ENCODE results near the gene TNFAIP8.
"Not testable (repeated sequence)": the region's sequence is repeated elsewhere in the genome, so short reads cannot be mapped to it uniquely, and the experiment has no call there.

TNFAIP8 gene

GRCh38 chr5:119435436-119436132 lies 79.8 kb downstream of the TNFAIP8 start:
- H3K4me3 ChIP-seq (ENCODE audit: low read depth, low read length): no peak overlapping the region
- POLR2A ChIA-PET: no interaction called here
- CTCF ChIA-PET: interaction anchor here (0.9 to 4.1 kb wide), 14 partner anchors 11 to 448 kb away, joined by 3 to 64 read pairs (median 8); partner anchors contain the start of genes DTWD2 and HSD17B4
- no peak for DNase-seq (ENCODE audit: low read depth, low spot score)
- TF ChIP-seq, protein P1, sequence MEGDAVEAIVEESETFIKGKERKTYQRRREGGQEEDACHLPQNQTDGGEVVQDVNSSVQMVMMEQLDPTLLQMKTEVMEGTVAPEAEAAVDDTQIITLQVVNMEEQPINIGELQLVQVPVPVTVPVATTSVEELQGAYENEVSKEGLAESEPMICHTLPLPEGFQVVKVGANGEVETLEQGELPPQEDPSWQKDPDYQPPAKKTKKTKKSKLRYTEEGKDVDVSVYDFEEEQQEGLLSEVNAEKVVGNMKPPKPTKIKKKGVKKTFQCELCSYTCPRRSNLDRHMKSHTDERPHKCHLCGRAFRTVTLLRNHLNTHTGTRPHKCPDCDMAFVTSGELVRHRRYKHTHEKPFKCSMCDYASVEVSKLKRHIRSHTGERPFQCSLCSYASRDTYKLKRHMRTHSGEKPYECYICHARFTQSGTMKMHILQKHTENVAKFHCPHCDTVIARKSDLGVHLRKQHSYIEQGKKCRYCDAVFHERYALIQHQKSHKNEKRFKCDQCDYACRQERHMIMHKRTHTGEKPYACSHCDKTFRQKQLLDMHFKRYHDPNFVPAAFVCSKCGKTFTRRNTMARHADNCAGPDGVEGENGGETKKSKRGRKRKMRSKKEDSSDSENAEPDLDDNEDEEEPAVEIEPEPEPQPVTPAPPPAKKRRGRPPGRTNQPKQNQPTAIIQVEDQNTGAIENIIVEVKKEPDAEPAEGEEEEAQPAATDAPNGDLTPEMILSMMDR (IDR thresholded peaks at IDR 0.05; ENCODE audit: insufficient read depth, low read length, missing control alignments): peak; percentile 73

GRCh38 chr5:119437785-119438586 lies 82.2 kb downstream of the TNFAIP8 start:
- CTCF ChIA-PET; DNase-seq (ENCODE audit: low read depth, low spot score); POLR2A ChIA-PET; H3K4me3 ChIP-seq (ENCODE audit: low read depth, low read length): not testable (repeated sequence)

GRCh38 chr5:119438587-119438917 lies 82.7 kb downstream of the TNFAIP8 start:
- DNase-seq (ENCODE audit: low read depth, low spot score); CTCF ChIA-PET; POLR2A ChIA-PET: not testable (repeated sequence)

GRCh38 chr5:119439140-119439631 lies 83.4 kb downstream of the TNFAIP8 start:
- TF ChIP-seq, protein P1 (IDR thresholded peaks at IDR 0.05; ENCODE audit: insufficient read depth, low read length, missing control alignments): no peak
- no peak for DNase-seq (ENCODE audit: low read depth, low spot score)
- ChIA-PET POLR2A (no interaction called here), CTCF (interaction anchor here (1.5 kb wide), 1 partner anchor 451 kb away, joined by 8 read pairs; the partner anchor contains the start of gene DTWD2)
- H3K4me3 ChIP-seq (ENCODE audit: low read depth, low read length): no peak overlapping the region

More at GRCh38 chr5:119438587-119438917, 82.7 kb downstream of the TNFAIP8 start:
- not testable (repeated sequence) for H3K4me3 ChIP-seq (ENCODE audit: low read depth, low read length)

GRCh38 chr5:119439632-119440031 lies 83.8 kb downstream of the TNFAIP8 start:
- CTCF ChIA-PET: interaction anchor here (1.0 to 1.5 kb wide), 2 partner anchors 27 to 452 kb away, joined by 4 to 8 read pairs; partner anchors contain the start of gene DTWD2
- H3K4me3 ChIP-seq (ENCODE audit: low read depth, low read length); POLR2A ChIA-PET; DNase-seq (ENCODE audit: low read depth, low spot score): not testable (repeated sequence)

- CTCF ChIA-PET: interaction anchor here (1.1 kb wide), 1 partner anchor 458 kb away, joined by 3 read pairs; no protein-coding TSS in a partner anchor
- DNase-seq (ENCODE audit: low read depth, low spot score); H3K4me3 ChIP-seq (ENCODE audit: low read depth, low read length); POLR2A ChIA-PET: not testable (repeated sequence)
Observed at GRCh38 chr5:119444643-119445042, 88.8 kb downstream of the TNFAIP8 start.

DNA sequence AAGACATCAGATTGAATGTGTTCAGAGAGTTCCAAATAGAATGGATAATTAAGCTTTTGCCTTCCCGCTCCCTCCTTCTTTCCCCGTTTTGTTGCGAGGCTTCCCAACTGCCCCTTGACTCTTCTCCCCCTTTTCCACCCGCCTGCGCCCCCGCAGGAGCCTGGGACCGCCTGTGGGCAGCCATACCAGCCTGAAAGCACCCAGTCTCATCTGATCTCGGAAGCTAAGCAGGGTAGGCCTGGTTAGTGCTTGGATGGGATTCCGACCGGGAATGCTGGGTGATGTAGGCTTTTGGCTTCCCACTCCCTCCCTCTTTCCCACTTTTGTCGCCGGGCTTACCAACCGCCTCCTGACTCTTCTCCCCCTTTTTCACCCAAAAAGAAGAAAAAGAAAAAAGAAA lies 89.7 kb downstream of the TNFAIP8 start:
- DNase-seq (ENCODE audit: low read depth, low spot score): no peak
- ChIA-PET POLR2A (no interaction called here), CTCF (interaction anchor here (1.1 kb wide), 1 partner anchor 459 kb away, joined by 3 read pairs; no protein-coding TSS in a partner anchor)
- H3K4me3 ChIP-seq (ENCODE audit: low read depth, low read length): no peak overlapping the region
- TF ChIP-seq, protein P1 (IDR thresholded peaks at IDR 0.05; ENCODE audit: insufficient read depth, low read length, missing control alignments): no peak
